Caco-2 (cell line): Measurements from ENCODE around the gene RPUSD1. TPM values are rescaled to one million over a fixed set of nuclear protein-coding genes. Genes with fewer than 3 reads are reported as not detected.

Experiments used
- BruUV-seq: library from RNA; stranded (reverse); fragments of 400-500 nt; replicated peaks from 2 replicates; lab custom pipeline; 2021; lab: Mats Ljungman, UMichigan
- CTCF ChIA-PET: fragments of 300-600 bp; sonication (Branson Sonifier 250); formaldehyde crosslinking; loops from one replicate; lab custom pipeline; 2022; ENCODE audit warnings: antibody characterized with exemption; lab: Charles Lee
- POLR2A ChIA-PET: fragments of 300-600 bp; sonication (Branson Sonifier 250); formaldehyde crosslinking; loops from one replicate; lab custom pipeline; 2022; ENCODE audit warnings: antibody characterized with exemption; lab: Charles Lee
- DNase-seq, 2 experiments: peaks; one replicate each; pipeline versions ENCODE4 v3.0.0 to v3.0.0-alpha.2; 2020 to 2022
- H3K27me3 ChIP-seq: replicated peaks from 2 replicates; pipeline ENCODE4 v1.6.0; 2011; ENCODE audit warnings: low read length; ENCODE audit not compliant: control insufficient read depth, insufficient read depth
- H3K36me3 ChIP-seq: 2 replicates; pipeline ENCODE4 v1.5.1; 2011; ENCODE audit warnings: low read length; ENCODE audit not compliant: control insufficient read depth, insufficient read depth
- H3K4me1 ChIP-seq: fragments of 250-450 bp; sonication (Bioruptor Pico); 2 replicates; pipeline ENCODE4 v1.5.1; 2020; ENCODE audit warnings: mild to moderate bottlenecking
- H3K4me3 ChIP-seq: 2 replicates; pipeline ENCODE4 v1.5.1; 2011; ENCODE audit warnings: low read depth, mild to moderate bottlenecking, control low read depth, low read length
- H3K9me3 ChIP-seq: fragments of 250-450 bp; sonication (Bioruptor Pico); 2 replicates; pipeline ENCODE4 v1.5.1; 2020; ENCODE audit warnings: mild to moderate bottlenecking, moderate library complexity
- H3K27ac Mint-ChIP-seq: one replicate; pipeline ENCODE4 v1.8.0; 2022; ENCODE audit warnings: mixed read lengths; ENCODE audit not compliant: unreplicated experiment
- H3K27me3 Mint-ChIP-seq: one replicate; pipeline ENCODE4 v1.8.0; 2022; ENCODE audit warnings: mixed read lengths; ENCODE audit not compliant: insufficient read depth, unreplicated experiment
- H3K36me3 Mint-ChIP-seq: one replicate; pipeline ENCODE4 v1.8.0; 2022; ENCODE audit warnings: mild to moderate bottlenecking, mixed read lengths; ENCODE audit not compliant: insufficient read depth, unreplicated experiment
- H3K4me1 Mint-ChIP-seq: one replicate; pipeline ENCODE4 v1.8.0; 2022; ENCODE audit warnings: low read depth, mixed read lengths; ENCODE audit not compliant: unreplicated experiment
- H3K4me3 Mint-ChIP-seq: one replicate; pipeline ENCODE4 v1.8.0; 2022; ENCODE audit warnings: mild to moderate bottlenecking, moderate library complexity, mixed read lengths; ENCODE audit not compliant: unreplicated experiment
- H3K9me3 Mint-ChIP-seq: one replicate; pipeline ENCODE4 v1.8.0; 2022; ENCODE audit warnings: mixed read lengths; ENCODE audit not compliant: unreplicated experiment
- intact Hi-C: fragments of 100-400 bp; cut with micrococcal nuclease; formaldehyde crosslinking; loops from one replicate; pipeline ENCODE4 v1.10.0; 2022; ENCODE audit not compliant: unreplicated experiment
- total RNA-seq: library from RNA; stranded (reverse); gene quantifications from 2 replicates; pipeline ENCODE4 v1.2.3, GENCODE V29; 2022
- TF ChIP-seq, protein P1 (sequence below), 2 experiments: fragments of 200-600 bp in 1 of 2; IDR thresholded peaks; 1 replicate in 1 of 2; 2 replicates in 1 of 2; pipeline versions ENCODE4 v1.5.1 to v1.8.0; 2011 to 2022; ENCODE audit warnings: antibody characterized with exemption in 1 of 2, control low read depth in 1 of 2, inconsistent platforms in 1 of 2, low read depth in 1 of 2, low read length in 1 of 2, mild to moderate bottlenecking in 1 of 2, moderate library complexity in 1 of 2; ENCODE audit not compliant: insufficient read depth in 1 of 2, severe bottlenecking in 1 of 2, unreplicated experiment in 1 of 2

The RPUSD1 gene
- total RNA-seq, 1 experiment from 2014 or later, result 44.0 TPM

DNA sequence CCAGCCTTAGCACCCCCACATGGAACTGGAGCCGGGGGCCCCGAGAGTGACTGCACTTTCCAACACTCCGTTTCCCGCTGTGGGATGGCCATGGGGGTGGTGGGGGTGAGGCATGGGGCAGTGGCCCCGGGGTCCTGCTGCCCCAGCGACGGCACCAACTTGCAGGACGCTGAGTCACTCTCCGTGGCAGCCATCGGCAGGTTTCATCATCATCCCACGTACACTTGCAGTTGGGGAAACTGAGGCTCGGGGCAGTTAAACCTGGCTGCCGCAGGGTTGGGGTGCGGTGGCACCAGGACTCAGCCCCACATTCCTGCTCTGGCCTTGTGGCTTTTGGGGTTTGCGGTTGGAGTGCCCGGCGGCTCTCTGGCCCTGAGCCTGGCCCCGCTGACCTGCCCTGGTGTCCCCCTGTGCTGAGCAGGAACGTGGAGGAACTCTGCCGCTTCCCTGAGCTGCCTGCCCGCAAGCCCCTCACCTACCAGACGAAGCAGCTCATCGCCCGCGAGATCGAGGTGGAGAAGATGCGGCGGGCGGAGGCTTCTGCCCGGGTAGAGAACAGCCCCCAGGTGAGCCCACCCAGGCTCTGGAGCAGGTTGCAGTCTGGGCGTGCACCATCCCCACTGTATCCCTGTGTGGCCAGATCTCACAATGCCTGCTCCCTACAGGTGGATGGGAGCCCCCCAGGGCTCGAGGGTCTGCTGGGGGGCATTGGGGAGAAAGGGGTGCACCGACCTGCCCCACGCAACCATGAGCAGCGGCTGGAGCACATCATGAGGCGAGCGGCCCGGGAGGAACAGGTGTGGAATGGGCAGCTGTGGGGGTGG lies 8.3 kb upstream of the RPUSD1 start:
- no peak overlapping the region for H3K4me3 ChIP-seq
- POLR2A ChIA-PET, result no interaction called here
- no peaks in the 10 kb centered on the region for H3K27me3 ChIP-seq
- no peaks in the 10 kb centered on the region for H3K9me3 Mint-ChIP-seq
- H3K36me3 Mint-ChIP-seq, result peaks cover 36% of the 10 kb centered on the region
- no peaks in the 10 kb centered on the region for H3K9me3 ChIP-seq
- DNase-seq, result no peak
- H3K27me3 Mint-ChIP-seq, result no peaks in the 10 kb centered on the region
- CTCF ChIA-PET, result no interaction called here
- peaks cover 9% of the 10 kb centered on the region for H3K4me1 ChIP-seq
- intact Hi-C loops, result no loop called here
- TF ChIP-seq, protein P1, sequence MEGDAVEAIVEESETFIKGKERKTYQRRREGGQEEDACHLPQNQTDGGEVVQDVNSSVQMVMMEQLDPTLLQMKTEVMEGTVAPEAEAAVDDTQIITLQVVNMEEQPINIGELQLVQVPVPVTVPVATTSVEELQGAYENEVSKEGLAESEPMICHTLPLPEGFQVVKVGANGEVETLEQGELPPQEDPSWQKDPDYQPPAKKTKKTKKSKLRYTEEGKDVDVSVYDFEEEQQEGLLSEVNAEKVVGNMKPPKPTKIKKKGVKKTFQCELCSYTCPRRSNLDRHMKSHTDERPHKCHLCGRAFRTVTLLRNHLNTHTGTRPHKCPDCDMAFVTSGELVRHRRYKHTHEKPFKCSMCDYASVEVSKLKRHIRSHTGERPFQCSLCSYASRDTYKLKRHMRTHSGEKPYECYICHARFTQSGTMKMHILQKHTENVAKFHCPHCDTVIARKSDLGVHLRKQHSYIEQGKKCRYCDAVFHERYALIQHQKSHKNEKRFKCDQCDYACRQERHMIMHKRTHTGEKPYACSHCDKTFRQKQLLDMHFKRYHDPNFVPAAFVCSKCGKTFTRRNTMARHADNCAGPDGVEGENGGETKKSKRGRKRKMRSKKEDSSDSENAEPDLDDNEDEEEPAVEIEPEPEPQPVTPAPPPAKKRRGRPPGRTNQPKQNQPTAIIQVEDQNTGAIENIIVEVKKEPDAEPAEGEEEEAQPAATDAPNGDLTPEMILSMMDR (IDR thresholded peaks at IDR 0.05; ENCODE audit: insufficient read depth in 1 of 2, low read depth in 1 of 2, low read length in 1 of 2, severe bottlenecking in 1 of 2, unreplicated experiment in 1 of 2), result no peak
- no peak overlapping the region for H3K4me3 Mint-ChIP-seq
- BruUV-seq, result no TSS peak
- no peaks in the 10 kb centered on the region for H3K4me1 Mint-ChIP-seq
- H3K27ac Mint-ChIP-seq, result no peak overlapping the region
- H3K36me3 ChIP-seq, result no peaks in the 10 kb centered on the region; the same call in 1 of the 2 replicates

DNA sequence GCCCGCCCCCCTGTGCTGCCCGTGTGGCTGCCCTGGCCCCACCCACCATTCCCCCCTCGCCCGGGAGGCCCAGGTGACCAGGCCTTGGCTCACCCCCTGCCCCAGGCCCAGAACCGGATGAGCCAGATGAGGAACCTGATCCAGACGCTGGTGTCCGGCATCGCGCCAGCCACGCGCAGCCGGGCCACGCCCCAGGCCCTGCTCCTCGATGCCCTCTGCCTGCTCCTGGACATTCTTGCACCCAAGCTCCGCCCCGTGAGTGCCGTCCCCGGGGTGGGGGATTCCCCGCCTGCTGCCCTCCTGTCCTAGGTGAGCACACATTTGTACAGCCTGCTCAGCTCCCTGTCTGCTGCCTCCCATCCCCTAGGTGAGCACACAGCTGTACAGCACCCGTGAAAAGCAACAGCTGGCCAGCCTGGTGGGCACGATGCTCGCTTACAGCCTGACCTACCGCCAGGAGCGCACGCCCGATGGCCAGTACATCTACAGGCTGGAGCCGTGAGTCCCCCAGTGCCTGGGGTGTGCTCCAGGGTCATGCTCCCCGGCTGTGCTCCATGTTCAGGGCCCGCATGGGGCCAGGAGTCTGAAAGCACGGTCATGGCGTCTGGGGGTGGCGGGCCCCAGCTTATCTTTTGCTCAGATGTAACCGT lies 7.5 kb upstream of the RPUSD1 start:
- peaks cover 42% of the 10 kb centered on the region for H3K36me3 Mint-ChIP-seq
- peak overlapping the region; percentile 32 for H3K27ac Mint-ChIP-seq
- POLR2A ChIA-PET, result no interaction called here

More for the DNA sequence above, 7.5 kb upstream of the RPUSD1 start:
- Histone ChIP-seq H3K27me3 (no peaks in the 10 kb centered on the region), H3K4me3 (no peak overlapping the region), H3K4me1 (peaks cover 8% of the 10 kb centered on the region), H3K36me3 (no peaks in the 10 kb centered on the region; the same call in 1 of the 2 replicates), H3K9me3 (no peaks in the 10 kb centered on the region)
- H3K9me3 Mint-ChIP-seq, result no peaks in the 10 kb centered on the region
- H3K4me3 Mint-ChIP-seq, result no peak overlapping the region
- H3K4me1 Mint-ChIP-seq, result no peaks in the 10 kb centered on the region
- BruUV-seq, result no TSS peak
- intact Hi-C loops, result no loop called here
- H3K27me3 Mint-ChIP-seq, result no peaks in the 10 kb centered on the region
- DNase-seq, result peak in 1 of 2 experiments; percentile 66
- CTCF ChIA-PET, result no interaction called here
- TF ChIP-seq, protein P1 (IDR thresholded peaks at IDR 0.05; ENCODE audit: insufficient read depth in 1 of 2, low read depth in 1 of 2, low read length in 1 of 2, severe bottlenecking in 1 of 2, unreplicated experiment in 1 of 2), result no peak
